ENCODE measurements around the gene APOBEC2.
"Not testable (repeated sequence)": the region's sequence is repeated elsewhere in the genome, so short reads cannot be mapped to it uniquely, and the experiment has no call there.

APOBEC2 gene

DNA sequence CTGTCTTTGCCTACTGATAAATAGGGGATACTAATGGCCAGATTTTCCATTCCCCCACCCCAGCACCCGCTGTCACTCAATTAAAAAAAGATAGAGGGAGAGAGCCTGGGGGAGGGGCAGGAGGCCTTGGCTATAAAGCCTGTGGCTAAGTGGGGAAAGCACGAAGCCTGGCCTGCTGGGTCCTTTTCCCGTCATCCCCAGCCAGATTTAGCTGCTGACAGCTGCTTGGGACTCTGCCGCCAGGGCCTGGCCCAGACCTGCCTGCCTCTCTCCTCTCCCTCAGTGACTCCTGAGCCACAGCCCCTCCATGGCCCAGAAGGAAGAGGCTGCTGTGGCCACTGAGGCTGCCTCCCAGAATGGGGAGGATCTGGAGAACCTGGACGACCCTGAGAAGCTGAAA is at the start of gene APOBEC2:
APOBEC2 (plus strand) TSS at position 162 of the 400 bp plus-strand sequence; CDS start at position 308, 146 bp downstream.
- no peak for DNase-seq

GRCh38 chr6:41006217-41006616 is 46.8 kb upstream of the APOBEC2 start:
- peak; percentile 34 for DNase-seq

GRCh38 chr6:41006980-41007379 is 46.0 kb upstream of the APOBEC2 start:
- not testable (repeated sequence) for DNase-seq

- no peak for DNase-seq
These were observed 45.0 kb upstream of the APOBEC2 start for GRCh38 chr6:41008011-41008410.

GRCh38 chr6:41009669-41010068 is 43.3 kb upstream of the APOBEC2 start:
- no peak for DNase-seq

DNA sequence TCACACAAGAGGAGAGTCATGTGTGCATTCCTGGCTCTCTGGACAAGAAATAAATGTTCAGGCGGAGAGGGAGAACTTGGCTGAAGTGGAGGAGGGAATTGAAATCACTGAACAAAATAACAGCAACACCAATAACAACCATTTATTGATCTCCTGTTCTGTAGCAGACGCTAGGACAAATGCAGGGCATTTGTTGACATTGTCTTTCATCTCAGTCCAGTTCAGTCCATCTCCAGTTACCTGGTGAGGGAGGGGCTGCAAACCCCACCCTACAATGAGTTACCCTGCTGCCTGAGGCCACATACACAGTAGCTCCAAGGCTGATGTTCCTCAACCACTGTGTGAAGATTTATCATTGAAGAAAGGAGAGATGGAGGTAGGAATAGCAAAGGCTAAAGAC is 41.3 kb upstream of the APOBEC2 start:
- DNase-seq: no peak

- DNase-seq: no peak
These were observed 39.4 kb upstream of the APOBEC2 start for GRCh38 chr6:41013466-41014153.

- DNase-seq: no peak
These were observed 38.2 kb upstream of the APOBEC2 start for GRCh38 chr6:41014780-41015179.

GRCh38 chr6:41015860-41016259 is 37.1 kb upstream of the APOBEC2 start:
- DNase-seq: not testable (repeated sequence)

DNA sequence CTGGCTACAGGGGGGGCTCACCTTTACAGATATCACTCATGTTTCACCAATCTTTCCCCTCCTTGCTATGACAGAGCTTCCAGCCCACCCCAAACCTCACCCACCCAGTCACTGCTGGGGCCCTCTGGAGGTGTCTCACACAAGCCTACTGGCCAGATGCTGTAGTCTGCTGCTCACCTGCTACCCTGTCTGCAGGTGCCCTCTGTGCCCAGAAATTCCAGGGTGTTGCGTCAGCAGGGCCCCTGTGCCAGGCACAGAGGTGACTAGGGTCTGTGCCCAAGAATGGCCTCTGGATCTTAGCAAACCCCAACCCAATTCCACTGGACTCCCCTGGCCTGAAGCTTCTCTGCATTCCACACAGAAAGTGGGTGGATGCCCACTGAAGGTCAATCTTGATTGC is 35.3 kb upstream of the APOBEC2 start:
- DNase-seq: no peak

GRCh38 chr6:41021832-41022231 is 31.2 kb upstream of the APOBEC2 start:
- DNase-seq: no peak

GRCh38 chr6:41022294-41022693 is 30.7 kb upstream of the APOBEC2 start:
- DNase-seq: no peak

DNA sequence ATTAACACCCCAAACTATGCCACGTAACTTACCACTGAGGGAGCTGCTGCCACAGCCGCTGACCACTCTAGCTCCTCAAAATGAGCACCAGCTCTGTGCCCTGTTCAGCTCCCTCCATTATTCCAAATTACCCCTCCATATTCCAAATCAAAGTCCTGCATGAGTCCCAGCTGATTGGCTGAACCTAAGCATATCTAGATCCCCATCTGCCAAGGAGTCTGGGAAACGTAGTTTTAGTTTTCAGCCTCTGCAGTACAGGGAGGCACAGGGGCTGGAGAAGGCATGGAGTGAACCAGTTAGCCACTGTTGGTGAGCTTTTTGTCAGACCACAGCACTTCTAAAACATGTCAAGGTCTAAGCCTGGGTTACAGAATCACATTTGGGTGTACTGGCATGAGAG is 29.9 kb upstream of the APOBEC2 start:
- no peak for DNase-seq

- no peak for DNase-seq
These were observed 27.0 kb upstream of the APOBEC2 start for GRCh38 chr6:41025966-41026530.

DNA sequence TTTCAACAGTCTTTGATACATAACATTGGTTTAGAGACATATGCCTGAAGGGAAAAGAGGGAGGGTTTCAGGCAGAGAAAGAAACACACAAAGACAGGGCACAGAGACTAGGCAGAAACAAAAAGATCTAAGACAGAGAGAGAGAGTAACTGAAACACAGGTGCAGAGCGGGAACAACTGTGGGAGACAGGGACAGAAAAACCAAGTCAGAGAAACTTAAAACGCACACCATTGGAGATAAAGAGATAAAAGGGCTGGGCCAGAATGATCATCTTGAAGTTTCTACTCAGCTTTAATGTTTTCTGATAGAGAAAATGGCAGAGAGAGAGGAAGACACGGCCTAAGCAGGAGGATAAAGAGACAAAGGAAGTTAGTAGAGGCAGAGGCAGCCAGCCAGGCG is 25.8 kb upstream of the APOBEC2 start:
- DNase-seq: no peak

DNA sequence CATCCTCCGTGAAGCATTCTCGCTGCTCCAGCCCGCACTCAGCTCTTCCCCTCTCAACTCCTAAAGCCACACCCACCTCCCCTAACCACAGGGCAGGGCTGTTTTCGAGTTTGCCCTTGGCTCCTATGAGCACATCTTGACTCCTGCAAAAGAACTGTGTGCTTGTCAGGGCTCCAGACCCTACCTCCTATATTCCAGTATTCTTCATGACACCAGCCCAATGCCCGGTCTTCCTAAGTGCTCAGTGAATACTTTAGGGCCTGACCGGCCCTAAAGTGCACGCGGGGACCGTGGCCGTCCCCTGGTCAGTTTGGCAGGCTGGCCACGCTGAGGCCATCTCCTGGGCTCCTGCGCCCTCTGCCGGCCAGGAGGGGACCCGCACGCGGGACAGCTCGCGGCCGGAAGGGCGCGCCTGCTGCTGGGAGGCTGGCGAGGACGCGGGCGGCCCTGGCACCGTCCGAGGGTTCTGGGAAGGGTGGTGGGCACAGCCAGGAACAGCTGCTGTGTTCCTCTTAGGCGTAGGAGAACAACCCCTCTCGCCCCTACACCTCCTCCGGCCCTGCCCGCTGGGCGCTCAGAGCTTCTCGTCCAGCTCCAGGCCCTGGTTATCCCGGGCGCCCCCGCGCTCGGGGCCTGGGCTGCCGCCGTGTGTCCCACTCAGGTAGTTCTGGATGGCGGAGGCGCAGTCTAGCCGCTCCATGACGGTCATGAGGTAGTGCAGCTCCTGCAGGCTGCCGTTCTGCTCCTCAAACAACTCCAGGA is 25.0 kb upstream of the APOBEC2 start:
- no peak for DNase-seq

DNA sequence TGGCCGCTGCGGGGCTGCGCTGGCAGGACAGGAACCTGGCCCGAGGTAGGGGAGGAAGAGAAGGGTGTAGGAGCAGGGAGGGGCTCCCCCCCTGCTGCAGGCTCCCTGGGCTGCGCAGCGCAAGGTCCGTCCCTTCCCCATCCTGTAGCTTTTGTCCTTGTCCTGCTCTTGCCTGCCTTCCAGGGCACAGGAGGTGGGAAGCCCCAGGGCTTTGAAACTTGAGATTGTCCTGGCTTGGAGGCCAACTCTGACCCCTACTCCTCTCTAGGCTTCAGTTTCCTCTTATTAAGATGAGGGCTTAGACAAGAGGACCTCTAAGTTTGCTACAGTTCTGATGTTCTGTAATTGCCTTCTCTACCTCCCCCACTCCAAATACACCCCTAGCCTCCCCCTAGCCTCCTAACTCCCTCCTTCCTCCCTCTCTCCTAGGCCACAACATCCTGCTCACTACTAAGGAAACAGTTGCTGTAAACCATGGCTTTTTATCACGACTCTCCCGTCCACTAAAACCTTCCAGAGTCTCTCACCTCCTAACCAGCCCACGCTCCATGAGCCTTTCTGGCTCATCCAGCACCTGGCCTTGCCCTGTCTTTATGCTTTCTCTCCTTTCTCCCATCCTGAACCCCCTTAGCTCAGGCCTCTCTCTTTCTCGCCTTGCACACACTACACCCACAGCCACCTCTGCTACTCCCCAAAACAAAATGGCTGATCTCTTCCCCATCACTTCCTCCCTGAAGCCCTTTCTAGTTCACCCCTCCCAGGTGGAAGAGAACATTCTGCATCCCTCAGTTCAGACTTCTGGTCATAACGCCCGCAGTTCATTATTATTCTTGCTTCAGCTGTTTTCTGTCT is 24.2 kb upstream of the APOBEC2 start:
- no peak for DNase-seq

GRCh38 chr6:41032830-41033229 is 20.2 kb upstream of the APOBEC2 start:
- no peak for DNase-seq

GRCh38 chr6:41033776-41034175 is 19.2 kb upstream of the APOBEC2 start:
- no peak for DNase-seq

- no peak for DNase-seq
These were observed 16.8 kb upstream of the APOBEC2 start for GRCh38 chr6:41036186-41036585.

DNA sequence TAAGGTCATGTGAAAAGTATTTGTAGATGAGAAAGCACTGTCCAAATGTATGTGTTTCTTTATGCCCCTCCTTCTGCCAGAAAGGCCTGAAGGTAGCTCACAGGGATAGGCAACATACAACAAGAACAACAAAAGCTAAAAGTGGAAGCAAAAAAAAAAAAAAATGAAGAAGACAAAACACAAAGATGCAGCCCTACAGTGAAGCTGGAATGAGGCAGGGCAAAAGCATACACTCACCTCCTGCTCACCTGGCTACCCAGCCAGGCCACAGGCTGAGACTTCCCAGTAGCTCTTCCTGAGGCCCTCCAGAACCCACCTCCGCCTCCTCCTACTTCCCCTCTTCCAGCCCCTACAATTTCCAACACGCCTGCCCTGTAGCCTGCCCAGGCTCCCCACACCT is 16.4 kb upstream of the APOBEC2 start:
- no peak for DNase-seq

- no peak for DNase-seq
These were observed 15.7 kb upstream of the APOBEC2 start for GRCh38 chr6:41037107-41037900.
